ENCODE results near the gene EIF4H.
A peak's percentile ranks its signal among the peaks of the same experiment; 100 is the strongest.
"Not testable (repeated sequence)": the region's sequence is repeated elsewhere in the genome, so short reads cannot be mapped to it uniquely, and the experiment has no call there.

The EIF4H gene

DNA sequence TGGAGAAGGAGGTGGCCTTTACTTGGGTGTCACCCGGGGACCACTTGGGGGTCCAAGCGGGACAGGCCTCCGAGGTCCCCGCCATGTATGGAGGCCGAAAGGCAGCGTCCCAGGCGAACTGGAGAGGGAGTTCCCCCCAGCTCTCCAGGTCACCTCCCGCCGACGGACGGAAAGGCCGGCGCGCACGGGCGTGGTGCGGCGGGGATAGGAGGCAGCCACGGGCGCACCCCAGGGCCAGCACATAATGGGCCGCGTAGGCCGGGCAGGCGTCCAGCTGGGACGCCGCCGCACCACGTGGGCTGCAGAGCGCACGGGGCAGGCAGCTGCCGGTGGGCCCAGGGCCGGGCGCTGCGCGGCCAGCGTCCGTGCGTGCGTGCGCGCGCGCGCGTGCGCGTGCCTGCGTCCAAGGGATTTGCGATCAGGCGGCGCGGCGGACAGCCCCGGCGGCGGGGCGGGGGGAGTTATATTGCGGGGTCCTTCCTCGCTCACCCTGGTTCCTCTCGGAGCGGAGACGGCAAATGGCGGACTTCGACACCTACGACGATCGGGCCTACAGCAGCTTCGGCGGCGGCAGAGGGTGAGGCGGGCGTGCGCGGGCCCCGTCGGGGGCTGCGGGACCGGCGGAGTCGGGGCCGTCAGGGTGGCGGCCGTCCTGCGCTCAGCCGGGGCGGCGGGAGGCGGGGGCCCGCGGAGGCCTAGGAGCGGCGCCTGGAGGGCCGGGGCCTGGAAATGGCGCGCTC lies at the start of gene EIF4H:
Gene EIF4H, plus strand, starts transcription at position 491 of the 740 bp plus-strand sequence. Its CDS starts 28 bp downstream, at position 519.
- peak; percentile 94 to 95 for DNase-seq (ENCODE audit: low read depth in 2 of 2)

DNA sequence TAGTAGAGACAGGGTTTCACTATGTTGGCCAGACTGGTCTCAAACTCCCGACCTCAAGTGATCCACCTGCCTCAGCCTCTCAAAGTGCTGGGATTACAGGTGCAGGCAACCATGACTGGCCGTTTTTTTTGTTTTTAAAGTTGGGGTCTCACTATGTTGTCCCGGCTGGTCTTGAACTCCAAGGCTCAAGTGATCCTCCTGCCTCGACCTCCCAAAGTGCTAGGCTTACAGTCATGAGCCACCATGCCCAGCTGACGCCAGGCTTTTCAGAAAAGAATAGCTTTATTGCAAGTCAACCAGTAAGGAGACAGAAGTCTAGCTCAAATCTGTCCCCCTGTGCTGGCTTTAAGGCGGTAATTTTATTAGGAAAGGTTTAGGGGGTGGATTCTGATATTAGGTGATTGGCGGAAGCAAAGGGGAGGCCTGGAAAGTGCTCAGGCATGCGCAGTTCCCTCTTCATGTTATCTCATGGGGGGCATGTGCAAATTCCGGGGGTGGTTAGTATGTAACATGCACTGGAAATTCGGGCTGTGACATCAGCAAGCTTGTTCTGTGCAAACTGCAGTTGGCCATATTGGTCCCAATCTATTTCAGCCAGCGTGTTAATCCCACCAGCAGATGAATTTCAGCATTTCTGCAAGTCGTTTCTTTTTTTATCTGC lies 47.8 kb upstream of the EIF4H start:
- DNase-seq (ENCODE audit: low read depth in 2 of 2), result no peak

DNA sequence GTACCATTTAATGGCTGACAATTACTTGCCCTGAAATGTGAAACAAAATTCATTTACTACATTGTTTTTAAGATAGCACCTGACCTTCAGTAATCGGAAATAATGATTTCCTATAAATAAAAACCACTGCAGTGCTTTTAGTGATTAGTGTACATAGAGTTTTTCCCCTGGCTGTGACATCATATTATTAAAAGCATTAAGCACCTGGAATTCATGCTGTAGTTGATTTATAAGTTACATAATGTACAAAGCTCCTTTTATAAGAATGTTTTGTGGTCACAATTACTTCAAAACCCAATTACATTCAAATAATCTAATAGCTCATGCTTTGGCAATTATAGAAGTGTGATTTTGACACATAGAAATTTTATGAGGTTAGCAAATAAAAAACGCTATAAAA lies 44.3 kb upstream of the EIF4H start:
- DNase-seq (ENCODE audit: low read depth in 2 of 2), result no peak

DNA sequence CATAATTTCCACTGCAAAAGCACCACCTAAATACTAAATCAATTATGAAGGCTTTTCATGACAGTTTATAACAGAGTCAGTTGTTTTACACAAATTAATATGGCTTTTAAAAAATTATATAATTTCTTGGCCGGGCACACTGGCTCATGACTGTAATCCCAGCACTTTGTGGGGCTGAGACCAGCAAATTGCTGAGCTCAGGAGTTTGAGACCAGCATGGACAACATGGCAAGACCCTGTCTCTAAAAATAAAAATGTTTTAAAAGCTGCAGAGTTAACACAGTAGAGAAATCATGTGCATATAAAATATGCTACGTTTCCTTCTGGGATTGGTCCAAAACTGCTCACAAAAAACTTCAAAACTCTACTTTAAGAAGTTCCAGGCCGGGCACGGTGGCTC lies 43.6 kb upstream of the EIF4H start:
- no peak for DNase-seq (ENCODE audit: low read depth in 2 of 2)

DNA sequence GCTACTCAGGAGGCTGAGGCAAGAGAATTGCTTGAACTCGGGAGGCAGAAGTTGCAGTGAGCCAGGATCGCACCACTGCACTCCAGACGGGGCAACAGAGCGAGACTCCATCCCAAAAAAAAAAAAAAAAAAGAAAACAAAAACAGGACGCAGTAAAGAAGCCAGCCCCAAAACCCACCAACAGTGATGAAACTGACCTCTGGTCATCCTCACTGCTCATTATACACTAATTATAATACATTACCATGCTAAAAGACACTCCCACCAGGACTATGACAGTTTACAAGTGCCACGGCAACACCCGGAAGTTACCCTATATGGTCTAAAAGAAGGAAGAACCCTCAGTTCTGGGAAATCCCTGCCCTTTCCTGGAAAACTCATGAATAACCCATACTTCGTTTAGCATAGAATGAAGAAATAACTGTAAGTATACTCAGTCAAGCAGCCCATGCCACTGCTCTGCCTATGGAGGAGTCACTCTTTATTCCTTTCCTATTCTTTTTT lies 40.0 kb upstream of the EIF4H start:
- DNase-seq (ENCODE audit: low read depth in 2 of 2), result no peak

DNA sequence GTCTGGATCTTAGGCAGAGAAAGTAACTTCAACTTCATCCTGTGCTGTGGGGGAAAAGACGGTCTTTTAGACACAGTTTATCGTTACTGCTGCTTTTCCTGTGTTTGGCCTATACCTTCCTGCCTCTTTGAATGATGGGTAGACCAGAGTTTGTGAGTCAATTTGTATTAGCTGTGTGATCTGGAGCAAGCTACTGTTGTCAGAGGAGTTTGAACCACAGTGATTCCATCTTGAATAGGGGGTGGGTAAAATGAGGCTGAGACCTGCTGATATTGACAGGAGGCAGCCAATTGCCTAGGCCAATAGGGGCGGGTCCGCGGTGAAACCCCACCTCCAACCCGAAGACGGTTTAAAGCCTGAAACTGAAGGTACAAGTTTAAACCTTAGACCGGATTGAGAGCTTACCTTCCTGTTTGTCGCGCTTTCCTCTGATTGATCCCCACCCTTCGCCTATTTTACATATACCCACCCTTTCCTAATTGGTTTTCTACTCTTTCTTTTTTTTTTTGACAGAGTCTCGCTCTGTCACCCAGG lies 35.8 kb upstream of the EIF4H start:
- no peak for DNase-seq (ENCODE audit: low read depth in 2 of 2)

DNA sequence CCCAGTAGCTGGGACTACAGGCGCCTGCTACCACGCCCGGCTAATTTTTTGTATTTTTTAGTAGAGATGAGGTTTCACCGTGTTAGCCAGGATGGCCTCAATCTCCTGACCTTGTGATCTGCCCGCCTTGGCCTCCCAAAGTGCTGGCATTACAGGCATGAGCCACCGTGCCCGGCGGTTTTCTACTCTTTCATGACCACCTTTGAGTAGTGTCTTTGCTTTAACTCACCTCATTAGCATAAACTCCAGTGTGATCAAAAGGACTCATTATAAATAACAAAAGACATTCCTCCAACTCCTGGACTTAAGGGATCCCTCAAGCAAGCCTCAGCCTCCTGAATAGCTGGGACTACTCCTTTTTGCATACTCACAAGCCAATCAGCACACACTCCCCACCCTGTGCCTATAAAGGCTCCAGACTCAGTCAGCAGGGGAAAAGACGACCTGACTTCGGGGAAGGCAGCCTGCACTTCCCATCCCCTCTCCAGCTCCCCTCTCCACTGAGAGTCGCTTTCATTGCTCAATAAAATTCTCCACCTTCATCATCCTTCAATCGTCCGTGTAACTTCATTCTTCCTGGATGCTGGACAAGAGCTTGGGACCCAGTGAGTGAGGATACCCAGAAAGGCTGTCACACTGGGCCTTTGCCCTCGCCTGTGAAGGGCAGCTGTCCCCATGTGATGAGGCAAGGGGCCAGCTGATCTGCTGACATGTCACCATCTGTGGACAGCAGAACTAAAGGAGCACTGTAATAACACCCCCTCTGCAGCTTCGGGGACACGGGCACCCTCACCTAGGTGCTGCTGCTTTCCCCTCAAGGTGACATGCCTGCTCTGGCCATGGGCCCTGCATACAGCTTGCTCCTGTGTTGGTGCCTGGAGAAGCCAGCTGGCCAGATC lies 35.0 kb upstream of the EIF4H start:
- DNase-seq (ENCODE audit: low read depth in 2 of 2), result no peak

DNA sequence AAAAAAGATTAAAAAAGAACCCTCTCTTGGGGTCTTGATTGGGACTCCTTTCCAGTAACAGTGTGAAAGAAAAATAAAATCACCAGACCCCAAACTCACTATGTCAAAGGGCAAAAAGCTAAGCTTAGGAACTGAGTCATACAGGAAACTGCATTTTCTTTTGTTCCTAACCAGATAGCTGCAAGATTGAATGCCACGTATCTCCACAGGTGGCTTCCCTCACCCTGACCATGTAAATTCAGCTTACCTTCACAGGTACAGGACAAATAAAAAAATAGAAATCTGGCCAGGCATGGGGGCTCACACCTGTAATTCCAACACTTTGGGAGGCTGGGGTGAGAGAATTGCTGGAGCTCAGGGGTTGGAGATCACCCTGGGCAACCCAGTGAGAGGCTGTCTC lies 32.5 kb upstream of the EIF4H start:
- no peak for DNase-seq (ENCODE audit: low read depth in 2 of 2)

DNA sequence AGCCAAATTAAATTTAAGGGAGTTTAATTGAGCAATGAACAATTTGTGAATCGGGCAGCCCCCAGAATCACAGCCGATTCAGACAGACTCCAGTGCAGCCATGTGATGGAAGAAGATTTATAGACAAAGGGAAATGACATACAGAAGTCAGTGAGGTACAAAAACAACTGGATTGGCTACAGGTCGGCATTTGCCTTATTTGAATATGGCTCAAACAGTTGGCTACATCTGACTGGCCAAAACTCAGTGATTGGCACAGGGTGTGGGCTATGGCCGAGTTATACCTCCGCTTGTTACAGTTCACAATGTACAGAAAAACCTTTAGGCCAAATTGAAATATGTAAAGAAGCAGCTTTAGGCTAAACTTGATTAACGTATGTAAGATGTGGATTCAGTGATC lies 30.8 kb upstream of the EIF4H start:
- no peak for DNase-seq (ENCODE audit: low read depth in 2 of 2)

DNA sequence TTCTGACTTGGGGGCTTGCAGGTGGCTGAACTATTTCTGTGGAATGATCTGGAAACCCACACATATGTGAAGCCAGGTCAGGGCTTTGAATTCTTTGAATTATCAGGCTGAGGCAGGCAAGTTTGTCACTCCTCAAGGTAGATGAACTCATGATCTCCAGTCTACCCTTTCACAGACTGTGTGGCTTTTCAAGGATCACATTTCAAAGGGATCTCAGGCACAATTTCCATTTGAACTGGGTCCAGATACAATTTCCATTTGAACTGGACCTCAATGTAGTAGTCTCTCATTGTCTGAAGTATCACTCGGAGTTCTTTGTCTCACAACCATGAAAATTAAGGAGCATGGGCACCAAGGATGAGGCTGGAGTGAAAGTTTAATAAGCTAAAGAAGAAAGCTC lies 25.7 kb upstream of the EIF4H start:
- DNase-seq (ENCODE audit: low read depth in 2 of 2), result no peak

DNA sequence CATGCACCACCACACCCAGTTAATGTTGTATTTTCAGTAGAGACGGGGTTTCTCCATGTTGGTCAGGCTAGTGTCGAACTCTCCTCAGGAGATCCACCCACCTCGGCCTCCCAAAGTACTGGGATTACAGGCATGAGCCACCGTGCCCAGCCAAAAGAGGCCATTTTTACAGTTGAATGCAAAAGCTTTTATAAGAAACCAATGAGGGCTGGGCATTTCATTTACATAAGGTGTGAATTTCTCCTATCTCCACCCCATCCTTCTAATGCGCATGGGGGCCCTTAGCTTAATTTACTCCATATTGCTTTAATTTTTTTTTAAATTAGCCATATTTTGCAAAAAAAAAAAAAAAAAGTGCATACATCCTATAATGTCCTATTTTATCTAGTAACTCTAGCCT lies 25.1 kb upstream of the EIF4H start:
- no peak for DNase-seq (ENCODE audit: low read depth in 2 of 2)

DNA sequence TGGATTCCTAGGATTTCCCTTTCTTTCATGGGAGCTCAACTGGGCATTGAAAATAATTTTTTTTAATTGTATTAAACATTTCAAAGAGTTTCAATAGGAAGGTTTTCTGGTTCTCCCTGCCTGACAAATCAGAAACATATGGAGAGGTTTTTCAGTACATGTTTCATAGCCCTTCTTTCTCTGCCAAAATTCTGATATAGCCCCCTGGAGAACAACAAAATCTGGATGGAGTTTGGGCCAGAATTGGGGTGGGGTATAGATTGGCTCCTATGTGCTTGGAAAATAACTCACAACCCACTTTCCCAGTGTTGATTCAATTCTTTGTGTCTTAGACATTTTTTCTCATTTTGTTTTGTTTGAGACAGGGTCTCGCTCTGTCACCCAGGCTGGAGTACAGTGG lies 24.6 kb upstream of the EIF4H start:
- DNase-seq (ENCODE audit: low read depth in 2 of 2), result no peak

DNA sequence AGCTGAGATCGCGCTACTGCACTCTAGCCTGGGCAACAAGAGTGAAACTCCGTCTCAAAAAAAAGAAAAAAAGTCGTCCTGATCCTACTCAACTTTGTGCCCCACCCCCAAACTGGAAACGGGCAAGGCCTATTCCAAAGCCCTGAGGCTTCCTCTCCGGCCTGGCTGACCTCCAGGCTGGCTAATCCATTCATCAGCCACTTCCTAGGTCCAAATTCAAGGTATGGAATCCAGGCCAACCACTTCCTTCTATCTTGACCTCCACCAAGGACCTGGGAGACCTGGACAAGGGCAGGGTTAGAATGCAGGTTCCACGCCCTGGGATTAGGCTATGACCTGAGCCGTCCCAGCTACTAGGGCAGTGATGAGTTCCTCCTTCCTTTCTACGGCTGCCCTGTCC lies 20.4 kb upstream of the EIF4H start:
- no peak for DNase-seq (ENCODE audit: low read depth in 2 of 2)

DNA sequence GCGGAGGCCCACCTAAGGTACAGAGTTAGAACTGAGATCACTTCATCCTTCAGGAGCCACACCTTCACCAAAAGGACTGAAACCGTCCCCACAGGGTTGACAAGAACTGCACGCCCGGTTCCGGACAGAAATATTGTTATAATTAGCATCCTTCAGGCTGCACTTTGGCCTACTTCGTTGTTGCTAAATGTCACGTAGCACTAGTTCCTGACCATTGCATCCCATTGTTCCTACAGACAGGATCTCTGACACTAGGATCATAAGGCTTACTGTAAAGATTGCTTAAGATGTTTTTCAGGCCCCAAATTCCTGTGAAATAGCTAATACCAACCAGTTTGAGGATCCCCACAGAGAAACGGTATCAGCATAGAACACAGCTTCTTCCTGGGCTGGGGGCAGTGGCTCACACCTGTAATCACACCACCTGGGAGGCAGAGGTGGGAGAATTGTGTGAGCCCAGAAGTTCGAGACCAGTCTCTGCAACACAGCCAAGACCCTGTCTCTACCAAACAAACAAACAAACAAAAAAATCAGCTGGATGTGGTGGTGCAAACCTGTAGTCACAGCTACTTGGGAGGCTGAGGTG lies 18.3 kb upstream of the EIF4H start:
- DNase-seq (ENCODE audit: low read depth in 2 of 2), result no peak

DNA sequence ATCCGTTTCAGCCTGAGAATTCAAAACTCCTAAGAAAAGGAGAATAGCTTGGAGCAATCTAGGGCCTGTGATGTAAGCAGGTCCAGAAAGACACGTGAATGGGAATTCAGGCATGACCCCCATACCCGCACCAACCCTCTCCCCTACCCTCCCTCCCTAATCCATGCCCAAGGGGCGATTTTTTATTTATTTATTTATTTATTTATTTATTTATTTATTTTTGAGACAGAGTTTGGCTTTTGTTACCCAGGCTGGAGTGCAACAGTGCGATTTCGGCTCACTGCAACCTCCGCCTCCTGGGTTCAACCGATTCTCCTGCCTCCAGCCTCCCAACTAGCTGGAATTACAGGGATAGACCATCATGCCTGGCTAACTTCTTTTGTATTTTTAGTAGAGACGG lies 16.6 kb upstream of the EIF4H start:
- no peak for DNase-seq (ENCODE audit: low read depth in 2 of 2)

DNA sequence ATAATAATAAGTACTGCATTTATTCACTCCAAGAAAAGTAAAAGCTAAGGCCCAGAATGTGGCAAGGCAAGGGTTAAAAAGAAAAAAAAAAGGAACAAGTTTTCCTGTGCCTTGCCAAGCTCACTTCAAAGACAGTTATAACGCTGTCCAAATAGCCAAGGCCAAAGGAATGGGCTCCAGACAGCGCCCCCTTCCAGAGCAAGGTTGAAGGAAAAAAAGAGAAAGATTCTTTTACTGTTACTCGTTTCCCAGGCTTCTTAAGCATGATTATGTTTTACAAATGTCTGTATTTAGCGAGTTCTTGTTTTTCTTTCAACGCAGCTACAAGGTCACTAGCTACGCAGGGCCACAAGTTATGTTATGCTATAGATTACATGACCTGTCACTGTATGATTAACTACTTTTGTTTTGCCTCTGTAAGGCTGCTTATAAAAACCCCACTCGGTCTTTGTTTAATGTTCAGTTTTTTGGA lies 9.1 kb upstream of the EIF4H start:
- no peak for DNase-seq (ENCODE audit: low read depth in 2 of 2)

DNA sequence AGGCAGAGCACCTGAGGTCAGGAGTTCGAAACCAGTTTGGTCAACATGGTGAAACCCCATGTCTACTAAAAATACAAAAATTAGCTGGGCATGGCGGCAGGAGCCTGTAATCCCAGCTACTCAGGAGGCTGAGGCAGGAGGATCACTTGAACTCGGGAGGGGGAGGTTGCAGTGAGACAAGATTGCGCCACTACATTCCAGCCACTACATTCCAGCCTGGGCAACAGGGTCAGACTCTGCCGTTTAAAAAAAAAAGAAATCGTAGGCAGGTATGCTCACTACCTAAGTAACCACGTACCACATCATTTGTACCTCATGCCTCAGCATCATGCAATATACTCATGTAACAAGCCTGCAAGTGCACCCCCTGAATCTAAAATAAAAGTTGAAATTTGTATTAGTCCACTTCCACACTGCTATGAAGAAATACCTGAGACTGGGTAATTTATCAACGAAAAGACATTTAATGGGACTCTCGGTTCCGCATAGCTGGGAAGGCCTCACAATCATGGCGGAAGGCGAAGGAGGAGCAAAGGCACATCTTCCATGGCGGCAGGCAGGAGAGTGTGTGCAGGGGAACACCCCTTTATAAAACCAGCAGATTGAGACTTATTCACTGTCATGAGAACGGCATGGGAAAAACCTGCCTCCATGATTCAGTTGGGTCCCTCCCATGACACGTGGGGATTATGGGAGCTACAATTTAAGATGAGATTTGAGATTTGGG lies 8.1 kb upstream of the EIF4H start:
- DNase-seq (ENCODE audit: low read depth in 2 of 2), result no peak

DNA sequence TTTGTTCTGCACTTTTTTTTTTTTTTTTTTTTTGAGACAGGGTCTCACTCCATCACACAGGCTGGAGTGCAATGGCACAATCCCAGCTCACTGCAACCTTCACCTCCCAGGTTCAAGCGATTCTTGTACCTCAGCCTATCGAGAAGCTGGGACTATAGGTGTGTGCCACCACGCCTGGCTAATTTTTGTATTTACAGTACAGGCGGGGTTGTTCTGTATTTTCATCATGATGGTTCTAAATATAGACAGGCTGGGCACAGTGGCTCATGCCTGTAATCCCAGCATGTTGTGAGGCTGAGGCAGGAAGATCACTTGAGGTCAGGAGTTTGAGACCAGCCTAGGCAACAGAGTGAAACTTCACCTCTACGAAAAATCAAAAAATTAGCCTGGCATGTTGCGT lies 6.8 kb upstream of the EIF4H start:
- DNase-seq (ENCODE audit: low read depth in 2 of 2), result not testable (repeated sequence)

DNA sequence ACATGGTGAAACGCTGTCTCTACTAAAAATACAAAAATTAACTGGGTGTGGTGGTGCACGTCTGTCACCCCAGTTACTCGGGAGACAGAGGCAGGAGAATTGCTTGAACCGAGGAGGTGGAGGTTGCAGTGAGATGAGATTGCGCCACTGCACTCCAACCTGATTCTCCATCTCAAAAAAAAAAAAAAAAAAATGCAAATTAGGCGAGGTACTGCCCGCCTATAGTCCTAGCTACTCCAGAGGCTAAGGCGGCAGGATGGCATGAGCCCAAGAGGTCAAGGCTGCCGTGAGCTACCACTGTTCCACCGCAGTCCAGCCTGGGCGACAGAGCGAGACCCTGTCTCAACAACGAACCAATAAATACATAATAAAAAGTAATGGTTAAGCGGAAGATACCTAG lies 1.1 kb upstream of the EIF4H start:
- no peak for DNase-seq (ENCODE audit: low read depth in 2 of 2)

DNA sequence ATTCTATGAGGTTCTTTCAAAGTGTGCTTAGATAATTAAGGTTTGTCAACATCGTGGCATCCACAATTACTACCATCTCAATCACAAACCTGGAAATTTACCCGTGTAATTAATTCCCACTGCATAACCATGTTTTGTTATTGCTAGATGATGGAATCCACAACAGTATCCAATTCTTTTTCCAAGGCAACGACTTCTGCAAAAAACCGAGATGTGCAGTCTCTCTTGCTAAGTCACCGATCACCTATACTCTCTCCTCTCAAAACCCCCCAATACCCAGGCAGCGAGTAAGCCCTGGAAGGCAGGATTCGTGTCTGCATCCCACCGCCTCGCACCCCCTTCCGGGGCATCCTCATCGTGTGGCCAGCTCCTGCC lies 678 bp upstream of the EIF4H start:
- no peak for DNase-seq (ENCODE audit: low read depth in 2 of 2)

DNA sequence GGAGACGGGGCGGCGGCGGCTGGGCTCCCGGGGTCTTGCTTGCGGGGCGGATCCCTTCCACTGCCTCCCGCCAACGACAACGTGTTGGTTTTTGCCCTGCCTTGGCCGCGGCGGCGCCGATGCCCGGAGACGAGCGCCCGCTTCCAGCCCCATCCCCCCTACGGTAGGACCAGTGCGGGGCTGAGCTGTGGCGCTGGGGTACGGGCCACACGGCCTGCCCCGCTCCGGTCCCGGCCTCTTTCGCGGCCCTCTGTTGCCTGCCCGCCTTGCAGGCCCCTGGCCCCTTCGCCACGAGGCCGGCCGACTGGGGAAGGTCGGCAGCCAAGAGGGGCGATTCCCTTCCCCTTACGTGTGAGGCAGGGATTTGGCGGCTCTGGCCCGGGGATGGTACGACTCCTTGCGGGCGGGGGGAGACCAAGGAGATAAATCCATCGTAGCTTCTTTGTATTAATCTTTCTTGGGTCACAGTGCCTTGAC lies 488 bp downstream of the EIF4H start:
- DNase-seq (ENCODE audit: low read depth in 2 of 2), result peak; percentile 24 to 26
